HUES6 (cell line): ENCODE results near the gene URB2.

Source experiments
- H3K27ac ChIP-seq: 2 replicates; pipeline ENCODE4 v1.7.0; 2013; ENCODE audit warnings: low read depth, mild to moderate bottlenecking, low read length, inconsistent platforms
- H3K27me3 ChIP-seq: 2 replicates; pipeline ENCODE4 v1.6.1; 2013; ENCODE audit warnings: low read length; ENCODE audit not compliant: control insufficient read depth, insufficient read depth
- H3K36me3 ChIP-seq: 2 replicates; pipeline ENCODE4 v1.6.1; 2013; ENCODE audit warnings: low read length; ENCODE audit not compliant: control insufficient read depth, insufficient read depth
- H3K4me1 ChIP-seq: 2 replicates; pipeline ENCODE4 v1.6.1; 2013; ENCODE audit warnings: low read length; ENCODE audit not compliant: control insufficient read depth, insufficient read depth
- H3K4me3 ChIP-seq: 2 replicates; pipeline ENCODE4 v1.5.1; 2013; ENCODE audit warnings: low read depth, low read length
- H3K9ac ChIP-seq: one replicate; pipeline ENCODE4 v1.6.1; 2013; ENCODE audit warnings: mild to moderate bottlenecking, low read length
- H3K9me3 ChIP-seq: 2 replicates; pipeline ENCODE4 v1.6.1; 2013; ENCODE audit warnings: low read depth, low read length; ENCODE audit not compliant: control insufficient read depth, insufficient read depth

The URB2 gene

DNA sequence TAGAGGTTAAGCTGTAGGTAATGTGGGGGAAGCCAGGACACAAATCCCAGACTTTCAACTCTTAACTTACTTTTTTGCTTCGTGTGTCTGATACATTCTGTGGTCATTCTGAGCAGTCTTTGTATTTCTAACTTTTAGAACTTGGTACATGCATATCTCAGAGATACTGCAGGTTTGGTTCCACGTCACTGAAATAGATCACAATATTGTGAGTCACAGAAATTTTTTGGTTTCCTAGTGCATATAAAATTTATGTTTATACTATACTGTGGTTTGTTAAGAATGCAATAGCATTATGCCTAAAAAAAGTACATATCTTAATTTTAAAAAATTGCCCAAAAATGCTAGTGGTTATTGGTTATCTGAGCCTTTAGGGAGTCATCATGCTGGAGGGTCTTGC lies 3.2 kb downstream of the URB2 start:
- H3K4me1 ChIP-seq: peaks cover 9% of the 10 kb centered on the region
- no peak overlapping the region for H3K4me3 ChIP-seq
- H3K27me3 ChIP-seq: no peaks in the 10 kb centered on the region
- H3K27ac ChIP-seq: no peak overlapping the region
- H3K36me3 ChIP-seq: peaks cover 21% of the 10 kb centered on the region
- H3K9ac ChIP-seq: no peak overlapping the region
- H3K9me3 ChIP-seq: no peaks in the 10 kb centered on the region

- 0 out of 2 replicates have a peak, but pooled peaks cover 4% of the 10 kb centered on the region for H3K4me1 ChIP-seq
- no peaks in the 10 kb centered on the region for H3K9me3 ChIP-seq
- H3K36me3 ChIP-seq: peaks cover 40% of the 10 kb centered on the region
- H3K27me3 ChIP-seq: no peaks in the 10 kb centered on the region
- H3K9ac ChIP-seq: no peak overlapping the region
- H3K4me3 ChIP-seq: no peak overlapping the region
- H3K27ac ChIP-seq: no peak overlapping the region
Measured at GRCh38 chr1:229631148-229631547, 5.1 kb downstream of the URB2 start.

DNA sequence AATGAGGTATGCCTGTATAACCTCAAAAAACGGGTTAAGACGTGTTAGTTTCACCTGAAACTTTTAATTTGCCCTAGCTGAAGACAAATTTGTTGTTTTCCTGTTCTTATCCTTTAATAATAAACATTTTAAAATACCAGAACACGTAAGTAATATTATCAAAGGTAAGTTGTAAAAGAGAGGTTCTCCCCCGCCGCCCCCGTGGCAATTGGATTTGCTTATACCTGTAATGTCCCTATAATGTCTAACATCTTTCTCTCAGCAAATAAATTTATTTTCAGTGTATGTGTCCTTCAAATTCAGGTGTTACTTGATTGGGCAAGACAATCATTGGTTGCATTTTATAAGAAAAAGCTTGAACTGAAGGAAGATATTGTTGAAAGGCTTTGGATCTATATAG lies 5.9 kb downstream of the URB2 start:
- Histone ChIP-seq H3K36me3 (peaks cover 49% of the 10 kb centered on the region), H3K27ac (no peak overlapping the region), H3K27me3 (no peaks in the 10 kb centered on the region), H3K4me1 (0 out of 2 replicates have a peak, but pooled peaks cover 4% of the 10 kb centered on the region), H3K4me3 (no peak overlapping the region), H3K9ac (no peak overlapping the region), H3K9me3 (no peaks in the 10 kb centered on the region)

DNA sequence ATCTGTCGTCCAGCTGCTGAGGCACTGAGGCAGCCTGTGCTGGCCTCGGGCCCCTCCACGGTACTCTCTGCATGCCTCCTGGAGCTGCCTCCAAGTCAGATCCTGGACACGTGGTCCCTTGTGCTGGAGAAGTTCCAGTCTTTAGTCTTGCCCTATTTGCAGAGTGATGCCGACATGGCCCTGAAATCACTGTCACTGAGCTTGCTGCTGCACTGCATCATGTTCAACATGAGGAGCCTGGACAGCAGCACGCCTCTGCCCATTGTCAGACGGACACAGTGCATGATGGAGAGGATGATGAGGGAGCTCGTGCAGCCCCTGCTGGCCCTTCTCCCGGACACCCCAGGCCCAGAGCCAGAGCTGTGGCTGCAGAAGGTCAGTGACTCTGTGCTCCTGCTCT lies 10.0 kb downstream of the URB2 start:
- no peak overlapping the region for H3K4me3 ChIP-seq
- H3K27ac ChIP-seq: no peak overlapping the region
- peaks cover 76% of the 10 kb centered on the region for H3K36me3 ChIP-seq
- H3K9me3 ChIP-seq: no peaks in the 10 kb centered on the region
- H3K9ac ChIP-seq: no peak overlapping the region
- no peaks in the 10 kb centered on the region for H3K27me3 ChIP-seq
- no peaks in the 10 kb centered on the region for H3K4me1 ChIP-seq

- Histone ChIP-seq H3K4me1 (no peaks in the 10 kb centered on the region), H3K4me3 (no peak overlapping the region), H3K36me3 (peaks cover 78% of the 10 kb centered on the region), H3K9ac (no peak overlapping the region), H3K27me3 (no peaks in the 10 kb centered on the region), H3K9me3 (no peaks in the 10 kb centered on the region), H3K27ac (no peak overlapping the region)
Measured at GRCh38 chr1:229637746-229638145, 11.7 kb downstream of the URB2 start.

GRCh38 chr1:229640455-229640854 lies 14.4 kb downstream of the URB2 start:
- H3K36me3 ChIP-seq: peaks cover 81% of the 10 kb centered on the region
- no peak overlapping the region for H3K4me3 ChIP-seq
- H3K9me3 ChIP-seq: no peaks in the 10 kb centered on the region
- H3K27ac ChIP-seq: no peak overlapping the region
- H3K27me3 ChIP-seq: no peaks in the 10 kb centered on the region
- H3K9ac ChIP-seq: no peak overlapping the region
- H3K4me1 ChIP-seq: no peaks in the 10 kb centered on the region

- H3K36me3 ChIP-seq: peaks cover 81% of the 10 kb centered on the region
- H3K4me1 ChIP-seq: no peaks in the 10 kb centered on the region
Measured at GRCh38 chr1:229641306-229641705, 15.3 kb downstream of the URB2 start.

DNA sequence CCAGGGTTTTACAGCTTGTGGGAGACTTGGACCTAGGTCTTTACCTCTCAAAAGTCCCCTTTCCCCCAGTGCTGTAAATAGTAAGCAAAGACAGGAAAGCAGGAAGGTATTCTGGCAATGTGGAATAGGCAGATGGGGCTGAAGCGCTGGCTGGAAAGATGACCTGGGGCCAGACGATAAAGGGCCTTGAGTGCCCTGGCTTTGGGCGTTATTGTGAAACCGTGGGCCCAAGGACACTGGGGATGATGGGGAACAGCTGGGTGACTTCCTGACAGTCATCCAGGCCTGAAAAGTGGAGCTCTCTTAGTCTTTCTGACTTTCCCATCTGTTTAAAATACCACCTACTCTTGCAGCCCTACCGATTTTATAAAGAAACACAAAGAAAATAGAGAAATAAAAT lies 16.3 kb downstream of the URB2 start:
- no peaks in the 10 kb centered on the region for H3K4me1 ChIP-seq

More at GRCh38 chr1:229641306-229641705, 15.3 kb downstream of the URB2 start:
- Histone ChIP-seq H3K4me3 (no peak overlapping the region), H3K9me3 (no peaks in the 10 kb centered on the region), H3K27me3 (no peaks in the 10 kb centered on the region), H3K27ac (no peak overlapping the region), H3K9ac (no peak overlapping the region)

DNA sequence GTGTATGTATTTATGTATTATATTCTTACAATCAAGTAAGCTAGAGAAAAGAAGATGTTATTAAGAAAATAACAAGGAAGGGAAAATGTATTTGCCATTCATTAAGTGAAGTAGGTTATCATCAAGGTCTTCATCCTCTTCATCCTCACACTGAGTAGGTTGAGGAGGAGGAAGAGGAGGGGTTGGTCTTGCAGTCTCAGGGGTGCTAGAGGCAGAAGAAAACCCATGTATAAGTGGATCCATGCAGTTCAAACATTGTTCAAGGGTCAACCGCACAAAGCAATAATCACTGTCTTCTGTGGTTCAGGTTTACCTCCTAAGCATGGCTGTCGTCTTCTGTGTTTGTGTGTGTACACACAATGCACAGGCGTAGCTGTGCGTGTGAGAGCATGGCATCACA lies 16.9 kb downstream of the URB2 start:
- H3K4me3 ChIP-seq: no peak overlapping the region
- H3K9ac ChIP-seq: no peak overlapping the region
- H3K27me3 ChIP-seq: no peaks in the 10 kb centered on the region
- H3K4me1 ChIP-seq: no peaks in the 10 kb centered on the region
- no peaks in the 10 kb centered on the region for H3K9me3 ChIP-seq
- peaks cover 81% of the 10 kb centered on the region for H3K36me3 ChIP-seq
- no peak overlapping the region for H3K27ac ChIP-seq

More for the DNA sequence above, 16.3 kb downstream of the URB2 start:
- no peak overlapping the region for H3K27ac ChIP-seq
- H3K36me3 ChIP-seq: peaks cover 81% of the 10 kb centered on the region
- no peak overlapping the region for H3K9ac ChIP-seq
- no peak overlapping the region for H3K4me3 ChIP-seq
- H3K9me3 ChIP-seq: no peaks in the 10 kb centered on the region
- H3K27me3 ChIP-seq: no peaks in the 10 kb centered on the region

DNA sequence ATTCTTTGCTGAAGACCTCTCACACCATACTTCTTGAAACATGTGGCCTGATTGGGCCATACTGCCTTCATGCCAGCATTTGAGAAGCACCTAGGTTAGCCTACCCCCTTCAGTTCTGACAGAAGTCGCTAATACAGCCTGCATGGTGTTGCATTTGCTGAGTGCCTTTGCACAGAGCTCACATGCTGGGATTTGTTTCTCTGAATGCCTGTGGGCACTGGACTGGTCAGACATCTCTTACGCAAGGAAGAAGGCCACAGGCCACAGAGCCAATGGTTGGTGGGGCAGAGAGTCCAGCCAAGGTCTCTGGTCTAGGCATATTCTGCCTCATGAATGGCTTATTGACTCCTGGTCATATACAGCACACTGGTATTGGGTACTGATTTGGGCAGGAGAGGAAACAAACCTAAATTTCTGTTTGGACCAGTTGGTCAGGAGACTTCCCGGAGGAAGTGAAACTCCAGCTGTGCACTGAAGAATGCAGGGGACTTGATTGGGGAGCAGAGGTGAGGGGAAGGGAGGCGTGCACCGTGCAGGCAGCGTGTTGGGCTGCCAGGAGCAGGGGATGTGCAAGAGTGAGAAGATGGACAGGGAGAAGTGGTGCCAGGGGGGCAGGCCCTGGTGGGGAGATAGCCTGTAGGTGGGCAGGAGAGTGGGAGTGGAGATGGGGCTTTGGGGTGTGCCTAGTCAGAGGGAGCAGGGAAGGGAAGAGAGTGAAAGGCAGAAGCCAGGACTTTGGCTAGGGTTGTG lies 18.1 kb downstream of the URB2 start:
- no peaks in the 10 kb centered on the region for H3K4me1 ChIP-seq
- no peaks in the 10 kb centered on the region for H3K27me3 ChIP-seq
- H3K27ac ChIP-seq: no peak overlapping the region
- H3K4me3 ChIP-seq: no peak overlapping the region
- no peaks in the 10 kb centered on the region for H3K9me3 ChIP-seq
- H3K36me3 ChIP-seq: peaks cover 84% of the 10 kb centered on the region
- no peak overlapping the region for H3K9ac ChIP-seq

GRCh38 chr1:229645324-229645993 lies 19.4 kb downstream of the URB2 start:
- Histone ChIP-seq H3K9ac (no peak overlapping the region), H3K36me3 (peaks cover 84% of the 10 kb centered on the region), H3K4me3 (no peak overlapping the region), H3K9me3 (no peaks in the 10 kb centered on the region), H3K27ac (no peak overlapping the region), H3K4me1 (no peaks in the 10 kb centered on the region), H3K27me3 (no peaks in the 10 kb centered on the region)
